BJ (cell line): ENCODE results near the gene MID2. TPM values are rescaled to one million over a fixed set of nuclear protein-coding genes. Genes with fewer than 3 reads are reported as not detected.
"Not testable (repeated sequence)": the region's sequence is repeated elsewhere in the genome, so short reads cannot be mapped to it uniquely, and the experiment has no call there.

Experiments
- CTCF ChIA-PET: fragments of 350-600 bp; formaldehyde crosslinking; extraction: SDS; loops from one replicate; lab custom pipeline; 2021; ENCODE audit warnings: antibody characterized with exemption, inconsistent platforms; lab: Yijun Ruan, JAX
- POLR2A ChIA-PET: fragments of 300-600 bp; sonication (Branson Sonifier 250); formaldehyde crosslinking; extraction: SDS; loops from one replicate; lab custom pipeline; 2021; ENCODE audit warnings: antibody characterized with exemption; lab: Charles Lee
- DNase-seq: peaks from one replicate; pipeline ENCODE4 v3.0.0-alpha.2; 2011; ENCODE audit warnings: low read depth
- H3K27me3 ChIP-seq: 2 replicates; pipeline ENCODE4 v1.6.0; 2011; ENCODE audit warnings: low read length; ENCODE audit not compliant: control insufficient read depth, insufficient read depth
- H3K36me3 ChIP-seq: 2 replicates; pipeline ENCODE4 v1.5.1; 2011; ENCODE audit warnings: low read length; ENCODE audit not compliant: control insufficient read depth, insufficient read depth
- H3K4me3 ChIP-seq: 2 replicates; pipeline ENCODE4 v1.5.1; 2011; ENCODE audit warnings: low read depth, mild to moderate bottlenecking, control low read depth, low read length
- CTCF ChIP-seq: IDR thresholded peaks from 2 replicates; pipeline ENCODE4 v1.5.1; 2011; ENCODE audit warnings: low read depth, mild to moderate bottlenecking, control low read depth, inconsistent platforms, low read length, moderate library complexity; ENCODE audit not compliant: insufficient read depth
- polyA plus RNA-seq: library from polyadenylated mRNA; depleted of rRNA; stranded (reverse); fragments of >200 nt; gene quantifications from 2 replicates; pipeline ENCODE4 v1.2.3, GENCODE V29; 2011

MID2 gene
- polyA plus RNA-seq, 1 experiment = 12.4 TPM

GRCh38 chrX:107934262-107934661, 108.6 kb downstream of the MID2 start:
- no peaks in the 10 kb centered on the region for H3K36me3 ChIP-seq
- H3K4me3 ChIP-seq = no peak overlapping the region
- no peaks in the 10 kb centered on the region for H3K27me3 ChIP-seq
- DNase-seq = no peak
- TF ChIP-seq CTCF = no peak
- CTCF ChIA-PET = interaction anchor here (1.5 kb wide), 1 partner anchor 10 kb away, joined by 3 read pairs; no protein-coding TSS in a partner anchor
- POLR2A ChIA-PET = no interaction called here

GRCh38 chrX:107935200-107935599, 109.5 kb downstream of the MID2 start:
- Histone ChIP-seq H3K27me3 (no peaks in the 10 kb centered on the region), H3K36me3 (no peaks in the 10 kb centered on the region), H3K4me3 (peak overlapping the region; percentile 45)
- CTCF ChIA-PET = no interaction called here
- POLR2A ChIA-PET = no interaction called here
- TF ChIP-seq CTCF = no peak
- DNase-seq = no peak

- no peaks in the 10 kb centered on the region for H3K27me3 ChIP-seq
- no peak for DNase-seq
- no peaks in the 10 kb centered on the region for H3K36me3 ChIP-seq
- POLR2A ChIA-PET = no interaction called here
- CTCF ChIA-PET = no interaction called here
- peak overlapping the region; percentile 45 for H3K4me3 ChIP-seq
- no peak for TF ChIP-seq CTCF
These were observed 110.2 kb downstream of the MID2 start for GRCh38 chrX:107935664-107936433.

GRCh38 chrX:107936434-107936730, 110.7 kb downstream of the MID2 start:
- CTCF ChIA-PET = no interaction called here
- peak overlapping the region; percentile 45 for H3K4me3 ChIP-seq

GRCh38 chrX:107940095-107940494, 114.4 kb downstream of the MID2 start:
- no peaks in the 10 kb centered on the region for H3K36me3 ChIP-seq
- no peak overlapping the region for H3K4me3 ChIP-seq
- POLR2A ChIA-PET = no interaction called here
- TF ChIP-seq CTCF = no peak
- no peaks in the 10 kb centered on the region for H3K27me3 ChIP-seq
- no peak for DNase-seq
- CTCF ChIA-PET = no interaction called here

More at GRCh38 chrX:107936434-107936730, 110.7 kb downstream of the MID2 start:
- POLR2A ChIA-PET = no interaction called here
- TF ChIP-seq CTCF = no peak
- no peaks in the 10 kb centered on the region for H3K27me3 ChIP-seq
- no peaks in the 10 kb centered on the region for H3K36me3 ChIP-seq
- DNase-seq = no peak

- H3K4me3 ChIP-seq, POLR2A ChIA-PET, H3K36me3 ChIP-seq, CTCF ChIA-PET, DNase-seq, H3K27me3 ChIP-seq: not testable (repeated sequence)
These were observed 129.7 kb downstream of the MID2 start for GRCh38 chrX:107955337-107955736.
